Measurements from ENCODE around the gene ZNF474. TPM values are rescaled to one million over a fixed set of nuclear protein-coding genes. Genes with fewer than 3 reads are reported as not detected.

ZNF474 gene
- total RNA-seq, 2 donors from 2014 or later: 0.57 TPM; not detected in 1

GRCh38 chr5:122165559-122166078 is 36.3 kb downstream of the ZNF474 start:
- Mint-ChIP-seq H3K36me3 (ENCODE audit: low read depth) (no peaks in the 10 kb centered on the region), H3K27me3 (peaks cover 16% of the 10 kb centered on the region), H3K27ac (no peak overlapping the region), H3K4me3 (no peak overlapping the region), H3K4me1 (no peaks in the 10 kb centered on the region)
- ATAC-seq (no peak), DNase-seq (no peak)
- no peaks in the 10 kb centered on the region for H3K9me3 ChIP-seq (ENCODE audit: control insufficient read depth, low read length, poor library complexity, severe bottlenecking)

DNA sequence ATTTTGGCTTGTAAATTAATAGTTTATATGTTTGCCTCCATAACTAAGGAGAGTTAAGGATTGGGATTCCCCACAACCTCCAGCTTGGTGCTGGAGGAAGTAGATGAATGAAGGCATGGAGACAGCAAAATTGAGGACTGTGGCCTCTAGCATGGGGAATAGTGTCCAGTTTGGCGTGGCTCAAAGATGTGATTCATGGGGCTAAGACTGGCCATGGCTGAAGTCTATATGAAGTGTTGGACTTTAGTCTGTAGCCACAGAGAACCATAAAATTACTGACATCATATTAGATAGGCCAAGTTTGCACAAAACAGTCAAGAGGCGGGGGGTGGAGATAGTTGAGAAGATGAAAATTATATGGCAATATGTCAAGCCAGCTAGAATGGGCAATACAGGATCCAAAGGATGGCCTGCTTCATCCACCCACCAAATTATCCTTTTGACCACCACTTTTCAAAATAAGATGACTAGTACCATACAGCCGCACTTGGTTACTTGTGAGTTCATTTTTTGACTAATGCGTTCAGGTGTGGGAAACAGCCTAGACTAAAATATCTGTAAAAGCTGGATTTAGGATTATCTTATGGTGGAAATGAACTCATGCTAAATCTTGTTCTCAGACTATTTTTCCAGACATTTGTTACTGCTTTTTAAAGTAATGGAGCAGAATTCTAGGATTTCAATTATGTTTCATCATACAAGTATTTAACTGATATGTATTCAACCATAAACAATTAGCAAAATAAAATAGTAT is 40.2 kb downstream of the ZNF474 start:
- no peaks in the 10 kb centered on the region for H3K9me3 ChIP-seq (ENCODE audit: control insufficient read depth, low read length, poor library complexity, severe bottlenecking)
- Mint-ChIP-seq H3K27ac (no peak overlapping the region), H3K4me3 (no peak overlapping the region), H3K36me3 (ENCODE audit: low read depth) (no peaks in the 10 kb centered on the region), H3K4me1 (peaks cover 2% of the 10 kb centered on the region), H3K27me3 (peaks cover 11% of the 10 kb centered on the region)
- DNase-seq (no peak), ATAC-seq (no peak)

GRCh38 chr5:122170620-122171019 is 41.3 kb downstream of the ZNF474 start:
- Mint-ChIP-seq H3K4me3 (no peak overlapping the region), H3K4me1 (peaks cover 2% of the 10 kb centered on the region), H3K27me3 (peaks cover 11% of the 10 kb centered on the region), H3K36me3 (ENCODE audit: low read depth) (no peaks in the 10 kb centered on the region), H3K27ac (no peak overlapping the region)
- no peaks in the 10 kb centered on the region for H3K9me3 ChIP-seq (ENCODE audit: control insufficient read depth, low read length, poor library complexity, severe bottlenecking)
- ATAC-seq (no peak), DNase-seq (no peak)

DNA sequence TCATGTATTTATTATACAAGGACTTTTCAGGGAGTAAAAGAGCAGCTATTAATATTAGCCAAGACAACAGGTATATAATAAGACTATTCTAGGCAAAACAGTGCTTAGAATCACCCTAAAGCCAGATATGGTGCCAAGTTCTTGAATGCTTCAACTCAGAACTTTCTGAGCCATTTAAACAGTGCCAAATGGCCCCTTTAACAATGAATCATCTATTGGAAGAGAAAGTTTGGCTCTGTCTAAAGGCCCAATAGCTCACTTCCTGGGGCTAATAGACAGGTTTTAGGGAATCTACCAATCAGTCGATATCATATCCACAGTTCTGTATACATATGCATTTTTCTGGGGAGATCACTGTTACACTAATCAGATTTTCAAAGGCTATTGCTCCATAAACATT is 42.9 kb downstream of the ZNF474 start:
- Mint-ChIP-seq H3K4me1 (peaks cover 2% of the 10 kb centered on the region), H3K27ac (no peak overlapping the region), H3K36me3 (ENCODE audit: low read depth) (no peaks in the 10 kb centered on the region), H3K27me3 (peaks cover 7% of the 10 kb centered on the region), H3K4me3 (no peak overlapping the region)
- DNase-seq: no peak
- no peak for ATAC-seq
- no peaks in the 10 kb centered on the region for H3K9me3 ChIP-seq (ENCODE audit: control insufficient read depth, low read length, poor library complexity, severe bottlenecking)

- Mint-ChIP-seq H3K27ac (no peak overlapping the region), H3K4me1 (peaks cover 2% of the 10 kb centered on the region), H3K36me3 (ENCODE audit: low read depth) (no peaks in the 10 kb centered on the region), H3K4me3 (no peak overlapping the region), H3K27me3 (peaks cover 7% of the 10 kb centered on the region)
- no peak for ATAC-seq
- no peak for DNase-seq
- no peaks in the 10 kb centered on the region for H3K9me3 ChIP-seq (ENCODE audit: control insufficient read depth, low read length, poor library complexity, severe bottlenecking)
Measured at GRCh38 chr5:122173474-122174415, 44.4 kb downstream of the ZNF474 start.

GRCh38 chr5:122175091-122175490 is 45.7 kb downstream of the ZNF474 start:
- Mint-ChIP-seq H3K27me3 (no peaks in the 10 kb centered on the region), H3K27ac (no peak overlapping the region), H3K36me3 (ENCODE audit: low read depth) (no peaks in the 10 kb centered on the region)

GRCh38 chr5:122175852-122176251 is 46.5 kb downstream of the ZNF474 start:
- Mint-ChIP-seq H3K27me3 (peaks cover under 1% of the 10 kb centered on the region), H3K4me3 (no peak overlapping the region), H3K27ac (peak overlapping the region; percentile 4), H3K36me3 (ENCODE audit: low read depth) (no peaks in the 10 kb centered on the region), H3K4me1 (peaks cover 2% of the 10 kb centered on the region)
- H3K9me3 ChIP-seq (ENCODE audit: control insufficient read depth, low read length, poor library complexity, severe bottlenecking): no peaks in the 10 kb centered on the region
- ATAC-seq: no peak
- no peak for DNase-seq

More at GRCh38 chr5:122175091-122175490, 45.7 kb downstream of the ZNF474 start:
- ATAC-seq (no peak), DNase-seq (no peak)
- H3K4me3 Mint-ChIP-seq: no peak overlapping the region
- H3K9me3 ChIP-seq (ENCODE audit: control insufficient read depth, low read length, poor library complexity, severe bottlenecking): no peaks in the 10 kb centered on the region
- peaks cover 2% of the 10 kb centered on the region for H3K4me1 Mint-ChIP-seq

DNA sequence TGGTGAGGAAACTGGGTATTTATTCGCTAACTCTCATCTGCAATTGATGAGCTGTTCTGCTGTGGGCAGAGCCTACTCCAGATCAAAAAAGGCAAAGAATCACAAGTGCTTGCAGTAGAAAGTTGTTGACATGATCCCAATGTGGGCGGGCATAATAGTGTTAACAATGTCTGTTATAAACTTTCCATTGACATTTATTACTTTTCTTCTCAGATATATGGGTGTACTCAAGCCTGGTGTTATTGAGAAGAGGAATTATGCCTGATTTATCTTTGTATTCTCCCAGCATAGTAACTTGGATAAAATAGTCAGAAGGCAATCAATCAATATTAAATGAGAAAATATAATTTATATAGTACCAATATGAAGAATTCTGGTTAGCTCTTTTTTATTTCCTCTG is 47.8 kb downstream of the ZNF474 start:
- Mint-ChIP-seq H3K36me3 (ENCODE audit: low read depth) (no peaks in the 10 kb centered on the region), H3K27ac (no peak overlapping the region), H3K4me1 (peaks cover 2% of the 10 kb centered on the region), H3K4me3 (no peak overlapping the region), H3K27me3 (peaks cover 6% of the 10 kb centered on the region)
- DNase-seq: no peak
- no peak for ATAC-seq
- H3K9me3 ChIP-seq (ENCODE audit: control insufficient read depth, low read length, poor library complexity, severe bottlenecking): no peaks in the 10 kb centered on the region

GRCh38 chr5:122179701-122180100 is 50.4 kb downstream of the ZNF474 start:
- Mint-ChIP-seq H3K27ac (no peak overlapping the region), H3K4me3 (no peak overlapping the region), H3K27me3 (peaks cover 11% of the 10 kb centered on the region), H3K36me3 (ENCODE audit: low read depth) (no peaks in the 10 kb centered on the region), H3K4me1 (peaks cover 2% of the 10 kb centered on the region)
- DNase-seq (no peak), ATAC-seq (no peak)
- H3K9me3 ChIP-seq (ENCODE audit: control insufficient read depth, low read length, poor library complexity, severe bottlenecking): no peaks in the 10 kb centered on the region

- ATAC-seq (no peak), DNase-seq (no peak)
- no peaks in the 10 kb centered on the region for H3K9me3 ChIP-seq (ENCODE audit: control insufficient read depth, low read length, poor library complexity, severe bottlenecking)
- Mint-ChIP-seq H3K27me3 (peaks cover 15% of the 10 kb centered on the region), H3K36me3 (ENCODE audit: low read depth) (no peaks in the 10 kb centered on the region), H3K4me1 (peaks cover 2% of the 10 kb centered on the region), H3K27ac (no peak overlapping the region), H3K4me3 (no peak overlapping the region)
Measured at GRCh38 chr5:122180146-122180712, 50.9 kb downstream of the ZNF474 start.

GRCh38 chr5:122180863-122181548 is 51.7 kb downstream of the ZNF474 start:
- no peaks in the 10 kb centered on the region for H3K9me3 ChIP-seq (ENCODE audit: control insufficient read depth, low read length, poor library complexity, severe bottlenecking)
- H3K4me3 Mint-ChIP-seq: no peak overlapping the region
- H3K36me3 Mint-ChIP-seq (ENCODE audit: low read depth): no peaks in the 10 kb centered on the region
- peaks cover 20% of the 10 kb centered on the region for H3K27me3 Mint-ChIP-seq
- ATAC-seq (no peak), DNase-seq (no peak)
- no peak overlapping the region for H3K27ac Mint-ChIP-seq
- peaks cover 2% of the 10 kb centered on the region for H3K4me1 Mint-ChIP-seq

DNA sequence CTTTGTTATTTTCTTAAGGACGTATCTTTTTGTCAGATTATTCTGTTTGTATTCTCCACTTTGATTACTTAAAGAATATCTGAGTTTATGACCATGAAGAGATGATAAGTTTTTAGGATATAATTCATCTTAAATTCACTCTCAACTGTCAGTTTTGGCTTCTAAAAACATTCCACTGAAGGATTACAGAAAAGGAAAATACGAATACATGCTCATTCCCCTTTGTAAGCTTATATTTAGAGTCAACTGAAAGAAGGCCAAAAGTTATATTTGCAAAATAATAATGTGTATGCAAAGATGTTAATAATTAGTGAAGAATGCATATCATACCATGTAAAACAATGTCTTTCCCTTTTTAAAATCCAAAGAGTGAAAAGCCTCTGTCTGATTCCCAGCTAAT is 52.5 kb downstream of the ZNF474 start:
- no peaks in the 10 kb centered on the region for H3K36me3 Mint-ChIP-seq (ENCODE audit: low read depth)

More for the DNA sequence above, 52.5 kb downstream of the ZNF474 start:
- DNase-seq: no peak
- no peak overlapping the region for H3K27ac Mint-ChIP-seq
- H3K27me3 Mint-ChIP-seq: peaks cover 20% of the 10 kb centered on the region
- H3K4me1 Mint-ChIP-seq: peaks cover 2% of the 10 kb centered on the region
- H3K4me3 Mint-ChIP-seq: no peak overlapping the region
- H3K9me3 ChIP-seq (ENCODE audit: control insufficient read depth, low read length, poor library complexity, severe bottlenecking): no peaks in the 10 kb centered on the region
- no peak for ATAC-seq
